ENCODE results near the gene HERPUD1.
"Not testable (repeated sequence)": the region's sequence is repeated elsewhere in the genome, so short reads cannot be mapped to it uniquely, and the experiment has no call there.

HERPUD1 gene

GRCh38 chr16:56961851-56962281, 29.9 kb downstream of the HERPUD1 start, which contains the start of gene CETP:
CETP (plus strand) TSS chr16:56961950; CDS start chr16:56961980, 30 bp downstream.
- no peak for DNase-seq

DNA sequence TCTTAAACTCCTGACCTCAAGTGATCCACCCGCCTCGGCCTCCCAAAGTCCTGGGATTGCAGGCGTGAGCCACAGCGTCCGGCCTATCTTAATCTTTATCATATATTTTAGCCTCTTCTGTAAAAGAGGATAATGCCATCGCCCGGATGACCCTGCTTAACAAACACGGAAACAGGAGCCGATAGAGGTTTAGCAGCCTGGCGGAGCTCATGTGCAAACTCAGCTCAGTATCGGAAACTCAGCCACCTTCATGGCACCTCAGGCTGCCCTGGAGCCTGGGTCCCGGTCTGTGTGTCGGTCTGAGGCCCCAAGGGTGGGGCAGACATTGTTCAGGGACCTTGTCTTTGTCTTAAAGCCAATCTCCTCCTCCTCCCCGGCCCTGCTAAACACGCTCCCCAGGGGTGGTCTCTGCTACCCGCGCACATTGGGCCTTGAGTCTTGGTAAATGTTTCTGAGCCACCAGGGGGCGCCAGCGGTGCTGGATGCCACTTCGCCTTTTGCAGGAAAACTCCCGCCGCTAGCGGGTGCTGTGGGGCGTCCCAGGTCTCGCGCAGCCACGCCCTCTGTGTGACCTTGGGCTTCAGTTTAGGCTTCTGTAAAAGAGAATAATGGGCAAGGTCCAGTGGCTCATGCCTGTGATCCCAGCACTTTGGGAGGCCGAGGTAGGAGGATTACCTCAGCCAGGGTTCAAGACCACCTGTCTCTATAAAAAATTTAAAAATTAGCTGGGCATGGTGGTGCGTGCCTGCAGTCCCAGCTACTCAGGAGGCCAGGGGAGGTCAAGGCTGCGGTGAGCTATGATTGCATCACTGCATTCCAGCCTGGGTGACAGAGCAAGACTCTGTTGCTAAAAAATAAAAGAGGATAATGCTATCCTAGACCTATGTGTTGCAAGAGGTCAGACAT, 32.6 kb downstream of the HERPUD1 start:
- peak; percentile 98 for DNase-seq

- no peak for DNase-seq
Measured at GRCh38 chr16:56965149-56966092, 33.5 kb downstream of the HERPUD1 start.

GRCh38 chr16:56966093-56966475, 34.1 kb downstream of the HERPUD1 start:
- no peak for DNase-seq

DNA sequence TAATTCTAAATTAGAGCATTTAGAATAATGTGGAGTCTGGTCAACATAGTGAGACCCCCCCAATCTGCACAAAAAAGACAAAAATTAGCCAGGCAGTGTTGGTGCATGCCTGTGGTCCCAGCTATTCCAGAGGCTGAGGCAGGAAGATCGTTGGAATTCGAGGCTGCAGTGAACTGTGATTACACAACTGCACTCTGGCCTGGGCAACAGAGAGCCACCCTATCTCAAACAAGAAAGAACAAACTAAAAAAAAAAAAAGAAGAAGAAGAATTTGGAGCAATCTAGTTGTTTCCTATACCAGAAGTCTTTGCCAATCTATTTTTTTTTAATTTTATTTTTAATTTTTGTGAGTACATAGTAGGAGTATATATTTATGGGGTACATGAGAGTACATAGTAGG, 35.8 kb downstream of the HERPUD1 start:
- DNase-seq, result no peak

GRCh38 chr16:56969769-56970168, 37.8 kb downstream of the HERPUD1 start:
- no peak for DNase-seq

GRCh38 chr16:56970934-56971767, 39.2 kb downstream of the HERPUD1 start:
- DNase-seq, result no peak

GRCh38 chr16:56971768-56972043, 39.8 kb downstream of the HERPUD1 start:
- no peak for DNase-seq

GRCh38 chr16:56972403-56973293, 40.7 kb downstream of the HERPUD1 start:
- no peak for DNase-seq

GRCh38 chr16:56973294-56973689, 41.4 kb downstream of the HERPUD1 start:
- no peak for DNase-seq

- DNase-seq, result not testable (repeated sequence)
Measured at GRCh38 chr16:56973899-56974298, 42.0 kb downstream of the HERPUD1 start.

DNA sequence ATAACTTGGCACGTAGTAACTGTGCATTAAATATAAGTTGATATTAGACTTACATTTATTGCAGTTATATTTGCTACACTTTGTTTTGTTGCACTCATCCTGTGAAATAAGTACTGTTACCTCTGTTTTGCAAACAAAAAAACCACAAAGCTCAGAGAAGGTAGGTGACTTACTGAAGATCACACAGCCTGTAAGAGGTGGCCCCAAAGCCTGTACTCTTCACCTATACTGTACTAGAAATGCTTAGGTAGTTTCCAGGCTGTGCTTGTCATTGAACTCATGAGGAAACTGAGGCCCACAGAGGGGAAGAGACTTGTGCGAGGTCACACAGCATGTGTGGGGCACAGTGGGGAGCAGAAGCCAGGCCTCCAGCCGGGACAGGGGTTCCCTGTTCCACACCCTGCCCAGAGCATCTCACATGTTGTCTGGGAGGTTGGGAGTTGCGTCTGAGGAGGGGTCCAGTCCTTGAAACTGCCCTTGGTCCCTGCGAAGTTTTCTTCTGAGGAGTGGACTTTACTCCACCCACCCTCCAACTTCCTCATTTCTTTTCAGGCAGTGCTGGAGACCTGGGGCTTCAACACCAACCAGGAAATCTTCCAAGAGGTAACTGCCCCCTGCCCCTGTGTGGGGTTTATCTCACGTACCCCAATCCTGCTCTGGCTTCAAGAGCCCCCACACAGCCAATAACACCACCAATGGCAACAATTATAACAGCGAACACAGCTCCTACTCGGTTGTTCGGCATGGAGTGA, 42.8 kb downstream of the HERPUD1 start:
- no peak for DNase-seq

- DNase-seq, result no peak
Measured at GRCh38 chr16:56975714-56976113, 43.8 kb downstream of the HERPUD1 start.

- no peak for DNase-seq
Measured at GRCh38 chr16:56977216-56977615, 45.3 kb downstream of the HERPUD1 start.

GRCh38 chr16:56977823-56978430, 46.0 kb downstream of the HERPUD1 start:
- no peak for DNase-seq

GRCh38 chr16:56980201-56980535, 48.2 kb downstream of the HERPUD1 start:
- DNase-seq, result no peak

- DNase-seq, result no peak
Measured at GRCh38 chr16:56980792-56981724, 49.1 kb downstream of the HERPUD1 start.

GRCh38 chr16:56981729-56982271, 49.9 kb downstream of the HERPUD1 start:
- no peak for DNase-seq

GRCh38 chr16:56982695-56983094, 50.8 kb downstream of the HERPUD1 start:
- no peak for DNase-seq

Data from effector CD4-positive, alpha-beta T cell (primary cell).